ENCODE data around the gene NMNAT2.
"Not testable (repeated sequence)": the region's sequence is repeated elsewhere in the genome, so short reads cannot be mapped to it uniquely, and the experiment has no call there.

DNA sequence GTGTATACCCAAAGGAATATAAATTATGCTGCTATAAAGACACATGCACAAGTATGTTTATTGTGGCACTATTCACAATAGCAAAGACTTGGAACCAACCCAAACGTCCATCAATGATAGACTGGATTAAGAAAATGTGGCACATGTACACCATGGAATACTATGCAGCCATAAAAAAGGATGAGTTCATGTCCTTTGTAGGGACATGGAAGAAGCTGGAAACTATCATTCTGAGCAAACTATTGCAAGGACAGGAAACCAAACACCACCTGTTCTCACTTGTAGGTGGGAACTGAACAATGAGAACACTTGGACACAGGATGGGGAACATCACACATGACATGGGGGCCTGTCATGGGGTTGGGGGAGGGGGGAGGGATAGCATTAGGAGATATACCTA, 16.6 kb downstream of the NMNAT2 start:
- TF ChIP-seq, protein P1, sequence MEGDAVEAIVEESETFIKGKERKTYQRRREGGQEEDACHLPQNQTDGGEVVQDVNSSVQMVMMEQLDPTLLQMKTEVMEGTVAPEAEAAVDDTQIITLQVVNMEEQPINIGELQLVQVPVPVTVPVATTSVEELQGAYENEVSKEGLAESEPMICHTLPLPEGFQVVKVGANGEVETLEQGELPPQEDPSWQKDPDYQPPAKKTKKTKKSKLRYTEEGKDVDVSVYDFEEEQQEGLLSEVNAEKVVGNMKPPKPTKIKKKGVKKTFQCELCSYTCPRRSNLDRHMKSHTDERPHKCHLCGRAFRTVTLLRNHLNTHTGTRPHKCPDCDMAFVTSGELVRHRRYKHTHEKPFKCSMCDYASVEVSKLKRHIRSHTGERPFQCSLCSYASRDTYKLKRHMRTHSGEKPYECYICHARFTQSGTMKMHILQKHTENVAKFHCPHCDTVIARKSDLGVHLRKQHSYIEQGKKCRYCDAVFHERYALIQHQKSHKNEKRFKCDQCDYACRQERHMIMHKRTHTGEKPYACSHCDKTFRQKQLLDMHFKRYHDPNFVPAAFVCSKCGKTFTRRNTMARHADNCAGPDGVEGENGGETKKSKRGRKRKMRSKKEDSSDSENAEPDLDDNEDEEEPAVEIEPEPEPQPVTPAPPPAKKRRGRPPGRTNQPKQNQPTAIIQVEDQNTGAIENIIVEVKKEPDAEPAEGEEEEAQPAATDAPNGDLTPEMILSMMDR (IDR thresholded peaks at IDR 0.05; ENCODE audit: low read length), result not testable (repeated sequence)
- not testable (repeated sequence) for TF ChIP-seq EZH2 (IDR thresholded peaks at IDR 0.05; ENCODE audit: borderline replicate concordance, low read length)

Measured in OCI-LY1 (cell line).